Measurements from ENCODE around the gene PDK2.

- no peak for TF ChIP-seq POLR2A (IDR thresholded peaks at IDR 0.05; ENCODE audit: low read depth, low read length)
- TF ChIP-seq POLR2AphosphoS5 (IDR thresholded peaks at IDR 0.05; ENCODE audit: low read depth, low read length) = no peak
- no peak for TF ChIP-seq TAF1 (IDR thresholded peaks at IDR 0.05; ENCODE audit: borderline replicate concordance, low read depth, low read length)
Measured at GRCh38 chr17:50129353-50129727, 34.2 kb downstream of the PDK2 start.
